Measurements from ENCODE around the gene CFAP161. TPM values are rescaled to one million over a fixed set of nuclear protein-coding genes. Genes with fewer than 3 reads are reported as not detected.

Gene CFAP161
- total and polyA plus RNA-seq, 4 donors, result 1.4 to 5.4 (median 2.8) TPM

DNA sequence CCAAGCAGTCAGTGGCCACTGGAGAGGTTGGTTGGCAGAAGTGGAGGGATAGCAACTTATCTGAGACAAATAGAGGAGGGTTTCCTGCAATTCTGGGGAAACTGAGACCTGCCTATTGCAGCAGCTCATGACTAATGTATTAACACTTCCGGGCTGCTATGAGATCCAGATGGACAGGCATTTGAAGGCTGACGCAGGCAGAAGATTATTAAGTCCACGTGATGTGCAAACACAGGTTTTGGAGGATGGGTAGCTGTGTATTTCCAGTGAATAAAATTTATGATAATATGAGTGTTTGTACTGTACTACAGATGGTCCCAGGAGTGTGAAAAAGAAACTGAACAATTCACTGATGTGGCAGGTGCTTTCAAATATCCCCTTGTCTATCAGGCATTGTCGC is 28.5 kb upstream of the CFAP161 start:
- Histone ChIP-seq H3K27ac (ENCODE audit: low read depth, low read length) (no peak overlapping the region), H3K4me1 (ENCODE audit: control insufficient read depth, insufficient read depth, low read length) (no peaks in the 10 kb centered on the region), H3K27me3 (ENCODE audit: control insufficient read depth, insufficient read depth, low read length) (peaks cover 3% of the 10 kb centered on the region), H3K36me3 (ENCODE audit: control insufficient read depth, insufficient read depth, low read length) (no peaks in the 10 kb centered on the region), H3K9me3 (ENCODE audit: control insufficient read depth, insufficient read depth, low read length) (no peaks in the 10 kb centered on the region), H3K4me3 (ENCODE audit: low read depth, low read length) (no peak overlapping the region)
- DNase-seq (ENCODE audit: low read depth in 4 of 6, low spot score in 6 of 6), result no peak
- 89% methylated on average over 4 of the region's 4 CpGs for WGBS (ENCODE audit: insufficient coverage)

- DNase-seq (ENCODE audit: low read depth in 4 of 6, low spot score in 6 of 6), result peak; percentile 36 to 90 (median 57)
- Histone ChIP-seq H3K27ac (ENCODE audit: low read depth, low read length) (no peak overlapping the region), H3K4me3 (ENCODE audit: low read depth, low read length) (no peak overlapping the region), H3K9me3 (ENCODE audit: control insufficient read depth, insufficient read depth, low read length) (no peaks in the 10 kb centered on the region), H3K4me1 (ENCODE audit: control insufficient read depth, insufficient read depth, low read length) (no peaks in the 10 kb centered on the region), H3K36me3 (ENCODE audit: control insufficient read depth, insufficient read depth, low read length) (no peaks in the 10 kb centered on the region), H3K27me3 (ENCODE audit: control insufficient read depth, insufficient read depth, low read length) (peaks cover 6% of the 10 kb centered on the region)
- WGBS (ENCODE audit: insufficient coverage), result 25% methylated on average over 4 of the region's 6 CpGs
Observed at GRCh38 chr15:81106560-81106959, 27.5 kb upstream of the CFAP161 start.

- no peaks in the 10 kb centered on the region for H3K9me3 ChIP-seq (ENCODE audit: control insufficient read depth, insufficient read depth, low read length)
- no peak overlapping the region for H3K4me3 ChIP-seq (ENCODE audit: low read depth, low read length)
- WGBS (ENCODE audit: insufficient coverage), result 75% methylated on average over 3 of the region's 4 CpGs
- peaks cover 6% of the 10 kb centered on the region for H3K27me3 ChIP-seq (ENCODE audit: control insufficient read depth, insufficient read depth, low read length)
- no peak for DNase-seq (ENCODE audit: low read depth in 4 of 6, low spot score in 6 of 6)
- no peaks in the 10 kb centered on the region for H3K36me3 ChIP-seq (ENCODE audit: control insufficient read depth, insufficient read depth, low read length)
- H3K27ac ChIP-seq (ENCODE audit: low read depth, low read length), result no peak overlapping the region
- no peaks in the 10 kb centered on the region for H3K4me1 ChIP-seq (ENCODE audit: control insufficient read depth, insufficient read depth, low read length)
Observed at GRCh38 chr15:81107889-81108288, 26.2 kb upstream of the CFAP161 start.

DNA sequence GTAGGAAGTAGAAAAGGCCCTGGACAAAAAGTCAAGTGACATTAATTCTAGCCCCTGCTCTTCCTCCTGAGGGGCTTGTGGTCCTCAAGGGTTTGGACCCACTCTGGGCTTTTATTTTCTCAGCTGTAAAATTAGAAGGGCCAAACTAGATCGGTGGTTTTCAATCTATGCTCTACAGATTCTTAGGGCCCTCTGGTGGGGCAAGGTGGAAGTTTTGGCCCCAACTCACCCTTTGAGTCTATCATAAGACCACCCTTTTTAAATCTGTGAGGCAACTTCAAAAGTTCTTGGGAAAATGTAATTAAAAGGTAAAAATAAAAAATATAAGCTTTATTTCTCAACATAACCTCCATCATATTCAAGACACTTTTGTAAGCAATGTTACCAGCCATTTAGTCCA is 25.6 kb upstream of the CFAP161 start:
- Histone ChIP-seq H3K27ac (ENCODE audit: low read depth, low read length) (no peak overlapping the region), H3K4me1 (ENCODE audit: control insufficient read depth, insufficient read depth, low read length) (no peaks in the 10 kb centered on the region), H3K36me3 (ENCODE audit: control insufficient read depth, insufficient read depth, low read length) (no peaks in the 10 kb centered on the region), H3K4me3 (ENCODE audit: low read depth, low read length) (no peak overlapping the region), H3K27me3 (ENCODE audit: control insufficient read depth, insufficient read depth, low read length) (peaks cover 6% of the 10 kb centered on the region), H3K9me3 (ENCODE audit: control insufficient read depth, insufficient read depth, low read length) (no peaks in the 10 kb centered on the region)
- DNase-seq (ENCODE audit: low read depth in 4 of 6, low spot score in 6 of 6), result peak in 1 of 6 donors; percentile 23
- WGBS (ENCODE audit: insufficient coverage), result no CpG with 5 or more reads among the region's 1 CpG

DNA sequence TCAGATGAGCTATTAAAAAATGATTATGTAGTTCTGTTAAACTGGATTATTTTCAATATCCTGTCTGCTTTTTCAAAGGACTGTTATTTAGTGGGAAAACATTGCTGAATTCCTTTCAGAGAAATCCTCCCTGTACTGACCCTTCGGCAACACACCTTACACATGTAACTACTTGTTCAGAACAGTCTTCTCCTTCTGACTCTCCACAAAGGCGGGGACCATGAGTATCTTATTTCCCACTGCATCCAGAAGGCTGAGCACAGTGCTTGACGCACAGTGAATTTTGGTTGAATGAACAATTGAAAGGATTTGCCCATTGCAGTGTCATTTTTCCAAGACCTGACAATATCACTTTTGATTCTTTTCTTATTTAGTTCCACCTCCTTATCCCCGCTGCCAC is 23.1 kb upstream of the CFAP161 start:
- H3K9me3 ChIP-seq (ENCODE audit: control insufficient read depth, insufficient read depth, low read length), result no peaks in the 10 kb centered on the region
- 92% methylated on average over 1 of the region's 4 CpGs for WGBS (ENCODE audit: insufficient coverage)
- H3K4me3 ChIP-seq (ENCODE audit: low read depth, low read length), result no peak overlapping the region
- H3K27me3 ChIP-seq (ENCODE audit: control insufficient read depth, insufficient read depth, low read length), result peaks cover 5% of the 10 kb centered on the region
- H3K36me3 ChIP-seq (ENCODE audit: control insufficient read depth, insufficient read depth, low read length), result no peaks in the 10 kb centered on the region
- no peaks in the 10 kb centered on the region for H3K4me1 ChIP-seq (ENCODE audit: control insufficient read depth, insufficient read depth, low read length)
- no peak overlapping the region for H3K27ac ChIP-seq (ENCODE audit: low read depth, low read length)
- no peak for DNase-seq (ENCODE audit: low read depth in 4 of 6, low spot score in 6 of 6)

GRCh38 chr15:81111510-81112470 is 22.3 kb upstream of the CFAP161 start:
- Histone ChIP-seq H3K9me3 (ENCODE audit: control insufficient read depth, insufficient read depth, low read length) (no peaks in the 10 kb centered on the region), H3K36me3 (ENCODE audit: control insufficient read depth, insufficient read depth, low read length) (no peaks in the 10 kb centered on the region), H3K4me1 (ENCODE audit: control insufficient read depth, insufficient read depth, low read length) (no peaks in the 10 kb centered on the region), H3K4me3 (ENCODE audit: low read depth, low read length) (no peak overlapping the region), H3K27ac (ENCODE audit: low read depth, low read length) (no peak overlapping the region), H3K27me3 (ENCODE audit: control insufficient read depth, insufficient read depth, low read length) (peaks cover 5% of the 10 kb centered on the region)
- 88% methylated on average over 2 of the region's 6 CpGs for WGBS (ENCODE audit: insufficient coverage)
- DNase-seq (ENCODE audit: low read depth in 4 of 6, low spot score in 6 of 6), result no peak

DNA sequence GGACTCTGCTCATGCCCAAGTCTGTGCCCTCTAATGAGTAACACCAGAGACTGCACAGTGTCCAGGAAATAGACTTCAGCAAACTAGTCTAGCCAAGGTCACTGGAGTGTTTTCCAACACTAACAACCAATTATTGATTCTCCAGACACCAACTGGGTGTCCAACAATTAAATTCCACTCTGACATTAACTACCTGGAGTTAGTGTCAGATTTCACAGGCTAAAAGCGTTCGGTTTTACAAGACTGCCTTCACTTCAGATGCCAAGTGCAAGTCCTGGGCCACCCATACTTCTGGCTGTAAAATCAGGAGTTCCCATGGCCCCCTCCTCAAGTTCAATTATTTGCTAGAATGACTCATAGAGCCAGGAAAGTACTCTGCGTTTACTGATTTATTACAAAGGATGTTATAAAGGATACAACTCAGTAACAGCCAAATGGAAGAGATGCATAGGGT is 20.8 kb upstream of the CFAP161 start:
- Histone ChIP-seq H3K27me3 (ENCODE audit: control insufficient read depth, insufficient read depth, low read length) (peaks cover 12% of the 10 kb centered on the region), H3K27ac (ENCODE audit: low read depth, low read length) (no peak overlapping the region), H3K4me3 (ENCODE audit: low read depth, low read length) (no peak overlapping the region), H3K9me3 (ENCODE audit: control insufficient read depth, insufficient read depth, low read length) (no peaks in the 10 kb centered on the region), H3K4me1 (ENCODE audit: control insufficient read depth, insufficient read depth, low read length) (peaks cover 1% of the 10 kb centered on the region), H3K36me3 (ENCODE audit: control insufficient read depth, insufficient read depth, low read length) (no peaks in the 10 kb centered on the region)
- WGBS (ENCODE audit: insufficient coverage), result 56% methylated on average over 2 of the region's 3 CpGs
- DNase-seq (ENCODE audit: low read depth in 4 of 6, low spot score in 6 of 6), result no peak

- Histone ChIP-seq H3K27me3 (ENCODE audit: control insufficient read depth, insufficient read depth, low read length) (peaks cover 18% of the 10 kb centered on the region), H3K27ac (ENCODE audit: low read depth, low read length) (no peak overlapping the region), H3K4me1 (ENCODE audit: control insufficient read depth, insufficient read depth, low read length) (peaks cover 5% of the 10 kb centered on the region), H3K4me3 (ENCODE audit: low read depth, low read length) (no peak overlapping the region), H3K36me3 (ENCODE audit: control insufficient read depth, insufficient read depth, low read length) (no peaks in the 10 kb centered on the region), H3K9me3 (ENCODE audit: control insufficient read depth, insufficient read depth, low read length) (no peaks in the 10 kb centered on the region)
- no peak for DNase-seq (ENCODE audit: low read depth in 4 of 6, low spot score in 6 of 6)
- no CpG with 5 or more reads among the region's 3 CpGs for WGBS (ENCODE audit: insufficient coverage)
Observed at GRCh38 chr15:81113861-81114291, 20.2 kb upstream of the CFAP161 start.

GRCh38 chr15:81115054-81115939 is 18.8 kb upstream of the CFAP161 start:
- no peaks in the 10 kb centered on the region for H3K36me3 ChIP-seq (ENCODE audit: control insufficient read depth, insufficient read depth, low read length)
- no peak overlapping the region for H3K27ac ChIP-seq (ENCODE audit: low read depth, low read length)
- no CpG with 5 or more reads among the region's 5 CpGs for WGBS (ENCODE audit: insufficient coverage)
- H3K9me3 ChIP-seq (ENCODE audit: control insufficient read depth, insufficient read depth, low read length), result no peaks in the 10 kb centered on the region
- peaks cover 5% of the 10 kb centered on the region for H3K4me1 ChIP-seq (ENCODE audit: control insufficient read depth, insufficient read depth, low read length)
- H3K27me3 ChIP-seq (ENCODE audit: control insufficient read depth, insufficient read depth, low read length), result peaks cover 19% of the 10 kb centered on the region
- no peak overlapping the region for H3K4me3 ChIP-seq (ENCODE audit: low read depth, low read length)
- DNase-seq (ENCODE audit: low read depth in 4 of 6, low spot score in 6 of 6), result no peak

Data from spinal cord (tissue), 10 donors.